ENCODE results near the gene MAP3K21. TPM values are rescaled to one million over a fixed set of nuclear protein-coding genes. Genes with fewer than 3 reads are reported as not detected.

MAP3K21 gene
- polyA plus RNA-seq, 3 donors: 21.8 to 33.0 (median 24.6) TPM

DNA sequence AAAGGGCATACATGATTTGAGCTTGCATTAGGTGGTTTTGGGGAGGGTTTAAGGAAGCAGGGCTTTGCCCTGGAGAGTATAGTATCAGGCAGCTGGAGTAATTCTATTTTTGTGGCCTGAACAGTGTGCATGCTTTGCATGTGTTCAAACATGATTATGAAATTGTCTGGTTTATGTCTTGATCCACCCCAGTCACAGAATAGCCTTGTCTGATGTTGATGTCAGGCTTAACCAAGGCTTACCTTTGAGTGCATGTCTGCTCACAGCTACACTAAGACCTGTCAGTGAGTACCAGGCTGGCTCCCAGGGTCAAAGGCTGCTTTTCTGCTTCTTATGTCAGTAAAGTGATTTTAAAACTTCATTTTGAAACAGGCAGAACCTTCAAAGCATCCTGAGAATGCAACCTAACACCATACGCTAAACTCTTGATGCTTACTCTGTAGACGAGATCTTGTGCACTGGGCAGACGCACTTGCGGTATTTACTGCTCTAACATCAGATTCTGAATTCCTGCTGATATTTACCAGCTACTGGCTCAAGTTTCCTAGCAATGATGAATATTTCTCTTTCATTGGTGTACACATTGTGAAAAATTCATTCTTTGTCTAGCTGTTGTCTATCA is 78.9 kb downstream of the MAP3K21 start:
- DNase-seq (ENCODE audit: extremely low read depth in 1 of 11, low read depth in 9 of 11, low spot score in 4 of 11): no peak

DNA sequence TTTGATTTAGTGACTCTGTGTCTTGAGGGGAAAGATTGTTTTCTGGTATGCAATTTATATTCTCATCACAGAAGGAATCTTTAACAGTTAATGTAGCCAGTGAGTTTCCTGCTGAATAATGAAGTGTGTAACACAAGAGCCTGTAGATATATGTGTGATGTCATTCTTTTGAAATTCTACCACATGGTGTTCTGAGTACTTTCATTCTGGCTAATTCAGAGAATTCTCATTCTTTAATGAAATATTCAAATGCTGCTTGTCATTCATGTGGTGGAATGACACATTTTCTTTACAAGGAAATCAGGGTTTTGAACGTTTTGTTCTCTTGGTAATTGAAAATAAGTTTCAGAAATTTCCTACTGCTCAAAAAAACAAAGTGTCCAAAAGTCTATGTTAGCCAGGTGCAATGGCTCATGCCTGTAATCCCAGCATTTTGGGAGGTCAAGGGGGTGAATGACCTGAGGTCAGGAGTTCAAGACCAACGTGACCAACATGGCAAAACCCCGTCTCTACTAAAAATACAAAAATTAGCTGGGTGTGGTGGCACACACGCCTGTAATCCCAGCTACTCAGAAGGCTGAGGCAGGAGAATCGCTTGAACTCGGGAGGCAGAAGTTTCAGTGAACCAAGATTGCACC is 79.6 kb downstream of the MAP3K21 start:
- no peak for DNase-seq (ENCODE audit: extremely low read depth in 1 of 11, low read depth in 9 of 11, low spot score in 4 of 11)

DNA sequence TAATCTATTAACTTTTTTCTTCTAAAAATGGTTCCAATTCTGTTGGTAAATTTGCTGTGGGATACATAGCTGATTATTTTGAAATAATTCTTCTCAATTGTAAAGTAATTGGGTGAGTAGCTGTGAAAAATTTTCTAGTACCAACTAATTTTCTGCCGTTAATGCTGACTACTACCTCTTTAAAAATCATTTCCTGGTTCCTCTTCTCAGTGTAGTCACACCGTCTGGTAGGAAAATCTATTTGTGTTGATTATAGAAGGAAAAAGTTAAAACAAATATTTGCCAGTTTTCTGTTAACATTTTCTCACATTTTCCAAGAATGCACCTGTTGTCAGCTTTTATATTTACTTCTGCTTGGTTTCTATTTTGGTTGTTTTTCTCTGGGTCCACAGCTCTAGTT is 82.0 kb downstream of the MAP3K21 start:
- DNase-seq (ENCODE audit: extremely low read depth in 1 of 11, low read depth in 9 of 11, low spot score in 4 of 11): no peak

DNA sequence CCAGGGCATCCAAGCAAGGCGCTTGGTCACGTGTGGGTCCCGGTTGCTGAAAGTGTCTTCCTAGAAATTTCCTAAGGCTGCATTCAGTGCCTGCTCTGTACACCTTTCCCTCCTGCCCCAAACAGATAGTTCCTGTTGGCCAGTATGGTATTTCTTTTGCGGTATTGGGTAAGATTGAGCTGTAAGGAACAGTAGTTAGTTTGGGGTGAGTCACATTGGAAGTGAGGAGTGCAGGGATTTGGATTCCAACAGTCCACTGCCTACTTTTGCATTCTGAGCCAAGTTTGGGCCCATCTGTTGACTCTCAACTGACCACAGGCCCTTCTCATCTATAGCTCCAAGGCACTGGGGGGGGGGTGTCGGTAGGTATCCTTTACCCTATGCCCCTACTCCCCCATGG is 83.4 kb downstream of the MAP3K21 start:
- no peak for DNase-seq (ENCODE audit: extremely low read depth in 1 of 11, low read depth in 9 of 11, low spot score in 4 of 11)

DNA sequence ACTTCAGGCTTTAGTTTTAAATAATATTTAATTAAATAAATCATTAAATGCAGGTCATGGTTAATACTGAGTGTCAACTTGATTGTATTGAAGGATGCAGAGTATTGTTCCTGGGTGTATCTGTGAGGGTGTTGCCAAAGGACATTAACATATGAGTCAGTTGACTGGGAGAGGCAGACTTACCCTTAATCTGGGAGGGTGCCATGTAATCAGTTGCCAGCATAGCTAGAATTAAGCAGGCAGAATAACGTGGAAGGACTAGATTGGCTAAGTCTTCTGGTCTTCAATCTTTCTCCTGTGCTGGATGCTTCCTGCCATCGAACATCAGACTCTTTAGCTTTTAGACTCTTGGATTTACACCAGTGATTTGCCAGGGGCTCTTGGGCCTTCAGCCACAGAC is 85.3 kb downstream of the MAP3K21 start:
- no peak for DNase-seq (ENCODE audit: extremely low read depth in 1 of 11, low read depth in 9 of 11, low spot score in 4 of 11)

DNA sequence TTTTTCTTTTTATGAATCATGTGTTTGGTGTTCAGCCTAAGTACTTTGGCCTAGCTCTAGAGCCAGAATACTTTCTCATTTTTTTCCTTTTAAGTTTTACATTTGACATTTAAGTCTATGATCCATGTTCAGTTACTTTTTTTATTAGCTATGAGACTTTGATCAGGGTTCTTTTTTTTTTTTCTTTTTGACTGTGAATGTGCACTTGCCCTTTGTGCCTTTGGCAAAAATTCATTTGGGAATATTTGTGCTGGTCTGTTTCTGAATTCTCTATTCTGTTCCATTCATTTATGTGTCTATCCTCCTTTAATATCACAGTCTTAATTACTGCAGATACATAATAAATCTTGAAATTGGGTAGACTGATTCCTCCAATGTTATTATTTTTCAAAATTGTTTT is 93.8 kb downstream of the MAP3K21 start:
- no peak for DNase-seq (ENCODE audit: extremely low read depth in 1 of 11, low read depth in 9 of 11, low spot score in 4 of 11)

DNA sequence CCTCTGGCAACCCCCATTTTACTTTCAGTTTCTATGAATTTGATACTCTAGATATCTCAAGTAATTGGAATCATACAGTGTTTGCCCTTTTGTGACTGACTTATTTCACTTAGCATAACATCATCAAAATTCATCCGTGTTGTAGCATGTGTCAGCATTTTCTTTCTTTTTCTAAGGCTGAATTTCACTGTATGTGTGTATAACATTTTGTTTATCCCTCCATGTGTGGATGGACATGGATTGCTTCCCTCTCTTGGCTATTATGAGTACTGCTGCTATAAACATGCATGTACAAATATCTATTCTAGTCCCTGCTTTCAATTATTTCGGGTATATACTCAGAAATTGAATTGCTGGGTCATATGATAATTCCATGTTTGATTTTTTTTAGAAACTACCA is 97.3 kb downstream of the MAP3K21 start:
- DNase-seq (ENCODE audit: extremely low read depth in 1 of 11, low read depth in 9 of 11, low spot score in 4 of 11): no peak

DNA sequence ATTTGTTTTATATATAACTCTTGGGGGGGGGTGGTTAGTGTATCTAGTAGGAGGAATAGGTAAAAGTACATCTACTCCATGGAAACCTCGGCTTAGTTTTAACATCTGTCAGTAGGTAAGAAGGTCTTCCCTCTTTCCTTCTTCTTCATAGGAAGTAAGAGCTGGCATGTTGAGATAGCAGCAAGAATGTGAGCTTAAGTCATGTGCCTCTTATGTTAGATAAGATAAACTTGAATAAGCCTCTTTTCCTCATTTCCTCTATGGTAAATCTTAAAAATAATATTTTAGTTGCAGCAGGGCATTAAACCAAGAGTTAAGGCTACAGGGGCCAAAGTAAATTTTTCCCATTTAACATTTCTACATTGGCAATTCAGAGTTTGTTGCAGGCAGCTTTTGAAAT is 100.4 kb downstream of the MAP3K21 start:
- DNase-seq (ENCODE audit: extremely low read depth in 1 of 11, low read depth in 9 of 11, low spot score in 4 of 11): no peak

DNA sequence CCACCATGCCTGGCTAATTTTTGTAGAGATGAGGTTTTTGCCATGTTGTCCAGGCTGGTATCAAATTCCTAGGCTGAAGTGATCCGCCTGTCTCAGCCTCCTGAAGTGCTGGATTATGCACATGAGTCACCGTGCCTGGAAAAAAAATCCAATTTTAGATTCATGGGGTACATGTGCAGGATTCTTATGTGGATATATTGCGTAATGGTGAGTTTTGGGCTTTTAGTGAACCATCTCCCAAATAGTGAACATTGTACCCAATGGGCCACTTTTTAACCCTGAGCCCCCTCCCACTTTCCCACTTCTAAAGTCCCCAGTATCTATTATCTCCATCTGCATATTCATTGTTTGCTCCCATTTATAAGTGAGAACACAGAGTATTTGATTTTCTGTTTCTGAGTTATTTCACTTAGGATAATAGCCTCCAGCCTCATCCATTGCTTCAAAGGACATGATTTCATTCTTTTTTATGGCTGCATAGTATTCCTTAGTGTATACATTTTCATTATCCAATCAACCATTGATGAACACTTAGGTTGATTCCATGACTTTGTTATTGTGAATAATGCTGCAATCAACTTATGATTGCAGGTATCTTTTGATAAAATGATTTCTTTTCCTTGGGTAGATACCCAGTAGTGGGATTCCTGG is 104.4 kb downstream of the MAP3K21 start:
- no peak for DNase-seq (ENCODE audit: extremely low read depth in 1 of 11, low read depth in 9 of 11, low spot score in 4 of 11)

DNA sequence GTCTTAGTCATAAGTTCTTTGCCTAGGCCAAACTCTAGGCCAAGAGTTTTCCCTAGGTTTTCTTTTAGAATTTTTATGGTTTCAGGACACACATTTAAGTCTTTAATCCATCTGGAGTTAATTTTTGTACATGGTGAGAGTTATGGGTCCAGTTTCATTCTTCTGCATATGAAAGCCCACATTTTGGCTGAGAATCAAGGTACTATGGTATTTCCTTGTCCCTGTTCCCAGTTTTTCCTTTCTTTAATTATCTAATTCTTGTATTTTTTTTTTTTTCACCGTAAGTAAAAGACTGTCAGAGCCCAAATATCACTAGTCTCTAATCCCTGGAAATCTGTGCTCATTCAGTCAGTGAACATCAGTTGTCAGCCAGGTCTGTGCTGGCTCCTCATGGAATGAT is 105.4 kb downstream of the MAP3K21 start:
- no peak for DNase-seq (ENCODE audit: extremely low read depth in 1 of 11, low read depth in 9 of 11, low spot score in 4 of 11)

DNA sequence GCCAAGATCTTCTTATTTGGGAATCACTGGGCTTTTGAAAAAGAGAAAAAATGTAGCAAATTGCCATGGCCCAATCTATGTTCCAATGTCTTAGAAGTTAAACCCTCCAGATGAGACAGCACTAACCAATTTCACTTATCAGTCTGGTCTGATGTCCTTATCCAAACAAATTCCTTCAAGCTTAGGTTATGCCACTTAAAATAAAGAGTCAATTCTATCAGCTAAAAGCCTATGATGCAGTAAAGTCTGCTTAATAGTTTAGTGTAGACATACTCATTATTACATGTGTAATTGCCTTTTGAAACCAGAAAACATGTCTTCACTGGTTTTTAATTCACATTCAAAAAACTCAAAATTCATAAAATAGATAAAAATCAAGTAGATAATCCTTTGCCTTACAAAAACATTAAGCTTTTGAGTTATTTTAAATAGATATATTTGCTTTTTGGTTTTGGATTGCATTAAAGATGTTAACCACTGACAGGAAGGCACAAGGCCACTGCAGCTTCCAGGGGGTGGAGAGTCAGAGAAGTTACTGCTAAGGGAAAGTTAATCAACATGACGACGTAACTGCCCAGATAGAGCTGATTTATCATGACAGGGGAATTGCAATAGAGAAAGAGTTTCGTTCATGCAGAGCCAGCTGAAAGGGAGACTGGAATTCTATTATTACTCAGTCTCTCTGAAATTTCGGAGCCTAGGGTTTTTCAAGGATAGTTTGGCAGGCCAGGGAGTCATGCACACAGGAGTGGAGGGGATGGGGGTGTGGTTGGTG is 106.1 kb downstream of the MAP3K21 start:
- no peak for DNase-seq (ENCODE audit: extremely low read depth in 1 of 11, low read depth in 9 of 11, low spot score in 4 of 11)

Other genes starting within 250 kb of the MAP3K21 start
- 10 to 100 TPM; 11.6 to 16.8 (median 13.5) TPM for gene PCNX2, start 32.0 kb upstream of the MAP3K21 start, polyA plus RNA-seq (ENCODE audit: insufficient read length in 3 of 3)

All from renal cortex interstitium (tissue), 11 donors.